GF-D8 (cell line): ENCODE data around the gene ZSWIM3.
A peak's percentile ranks its signal among the peaks of the same experiment; 100 is the strongest.
"Not testable (repeated sequence)": the region's sequence is repeated elsewhere in the genome, so short reads cannot be mapped to it uniquely, and the experiment has no call there.

ENCODE experiments used
- DNase-seq: peaks from one replicate; lab custom pipeline; 2025; lab: John Stamatoyannopoulos, UW

ZSWIM3 gene

DNA sequence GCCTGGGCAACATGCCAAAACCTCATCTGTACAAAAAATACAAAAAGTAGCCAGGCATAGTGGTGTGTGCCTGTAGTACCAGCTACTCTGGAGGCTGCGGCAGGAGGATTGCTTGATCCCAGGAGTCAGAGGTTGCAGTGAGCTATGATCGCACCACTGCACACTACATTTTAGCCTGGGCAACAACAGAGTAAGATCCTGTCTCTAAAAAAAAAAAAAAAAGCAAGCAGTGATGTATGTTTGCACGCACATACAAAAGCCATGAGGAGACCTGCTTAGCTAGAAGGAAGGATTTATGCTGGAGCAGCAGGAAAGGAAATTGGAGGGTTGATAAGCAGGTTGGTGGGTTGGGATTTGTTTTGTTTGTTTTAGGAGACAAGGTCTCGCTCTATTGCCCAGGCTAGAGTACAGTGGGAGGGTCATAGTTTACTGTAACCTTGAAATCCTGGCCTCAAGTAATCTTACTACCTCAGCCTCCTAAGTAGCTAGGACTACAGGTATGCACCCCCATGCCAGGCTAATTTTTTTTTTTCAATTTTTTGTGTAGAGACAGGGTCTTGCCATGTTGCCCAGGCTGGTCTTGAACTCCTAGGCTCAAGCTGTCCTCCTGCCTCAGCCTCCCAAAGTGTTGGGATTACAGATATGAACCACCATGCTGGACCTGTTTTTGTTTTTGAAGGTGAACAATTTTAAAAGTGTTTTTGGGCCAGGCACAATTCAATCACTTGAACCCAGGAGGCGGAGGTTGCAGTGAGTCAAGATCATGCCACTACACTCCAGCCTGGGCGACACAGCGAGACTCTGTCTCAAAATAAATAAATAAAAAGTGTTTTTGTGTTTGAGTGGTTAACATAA, 4.0 kb downstream of the ZSWIM3 start:
- no peak for DNase-seq

DNA sequence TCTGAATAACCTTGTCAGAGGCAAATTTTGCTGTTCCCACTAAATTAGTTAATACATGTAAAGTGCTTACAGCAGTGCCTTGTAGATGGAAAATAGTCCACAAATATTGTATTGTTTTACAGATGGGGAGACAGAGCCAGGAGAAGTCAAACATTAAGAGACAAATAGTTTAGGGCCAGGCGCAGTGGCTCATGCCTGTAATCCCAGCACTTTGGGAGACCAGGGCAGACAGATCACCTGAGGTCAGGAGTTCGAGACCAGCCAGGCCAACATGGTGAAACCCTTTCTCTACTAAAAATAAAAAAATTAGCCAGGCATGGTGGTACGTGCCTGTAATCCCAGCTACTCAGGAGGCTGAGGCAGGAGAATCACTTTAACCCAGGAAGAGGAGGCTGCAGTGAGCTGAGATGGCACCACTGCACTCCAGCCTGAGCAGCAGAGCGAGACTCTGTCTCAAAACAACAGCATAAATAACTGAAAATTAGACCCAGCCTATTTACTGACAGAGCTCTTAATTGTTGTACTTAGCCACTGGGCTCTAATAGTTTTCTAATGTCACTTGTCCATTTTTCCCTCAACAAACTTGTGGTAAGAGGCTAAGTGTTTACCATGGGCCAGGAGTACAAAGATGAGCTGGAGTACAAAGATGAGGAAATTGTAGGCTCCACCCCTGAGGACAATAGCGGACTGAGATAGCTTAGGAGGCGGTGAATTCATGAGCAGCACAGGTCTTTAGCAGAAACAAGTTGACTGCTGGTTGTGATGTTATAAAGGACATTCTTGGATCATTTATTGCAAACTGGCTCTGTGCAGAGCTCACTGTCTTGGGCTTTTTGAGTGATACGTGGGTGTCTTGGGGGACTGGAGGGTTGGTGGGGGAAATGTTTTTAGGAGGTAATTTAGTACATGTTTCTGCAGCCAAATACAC, 6.4 kb downstream of the ZSWIM3 start:
- no peak for DNase-seq

DNA sequence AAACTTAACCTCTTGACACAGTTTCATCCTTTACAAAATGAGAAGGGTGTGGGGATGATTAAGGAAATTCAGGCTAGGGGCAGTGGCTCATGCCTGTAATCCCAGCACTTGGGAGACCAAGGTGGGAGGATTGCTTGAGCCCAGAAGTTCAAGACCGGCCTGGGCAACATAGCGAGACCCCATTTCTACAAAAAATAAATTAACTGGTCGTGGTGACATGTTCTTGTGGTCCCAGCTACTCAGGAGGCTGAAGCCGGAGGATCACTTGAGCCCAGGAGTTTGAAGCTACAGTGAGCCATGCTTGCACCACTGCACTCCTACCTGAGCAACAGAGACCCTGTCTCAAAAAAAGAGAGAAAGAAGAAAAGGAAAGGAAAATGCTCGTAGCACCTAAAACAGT, 9.0 kb downstream of the ZSWIM3 start:
- no peak for DNase-seq

DNA sequence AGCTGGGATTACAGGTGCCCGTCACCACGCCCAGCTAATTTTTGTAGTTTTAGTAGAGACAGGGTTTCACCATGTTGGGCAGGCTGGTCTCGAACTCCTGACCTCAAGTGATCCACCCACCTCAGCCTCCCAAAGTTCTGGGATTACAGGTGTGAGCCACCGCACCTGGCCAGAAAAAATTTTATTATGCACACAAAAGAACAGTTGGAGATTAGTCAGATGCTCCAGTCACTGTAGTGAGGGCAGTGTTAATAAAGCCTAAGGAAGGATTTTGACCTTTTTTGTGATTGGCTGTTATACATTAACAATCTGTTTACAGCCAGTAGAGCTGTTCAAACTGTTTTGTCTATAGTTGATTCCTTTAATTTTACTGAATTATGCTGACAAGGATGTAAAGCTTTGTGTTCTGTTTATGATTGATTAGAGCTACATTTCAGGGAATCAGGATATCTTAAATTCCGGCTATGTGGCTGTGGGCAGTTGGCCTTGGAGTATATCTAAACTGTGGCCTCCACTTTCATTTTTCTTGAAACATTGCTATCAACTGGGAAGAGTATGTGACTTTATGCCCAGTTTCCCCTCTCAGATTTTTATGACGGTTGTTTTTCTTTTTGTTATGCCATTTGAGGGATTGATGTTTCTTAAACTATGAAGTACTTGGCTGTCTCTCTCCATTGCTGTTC, 9.9 kb downstream of the ZSWIM3 start:
- DNase-seq: no peak

DNA sequence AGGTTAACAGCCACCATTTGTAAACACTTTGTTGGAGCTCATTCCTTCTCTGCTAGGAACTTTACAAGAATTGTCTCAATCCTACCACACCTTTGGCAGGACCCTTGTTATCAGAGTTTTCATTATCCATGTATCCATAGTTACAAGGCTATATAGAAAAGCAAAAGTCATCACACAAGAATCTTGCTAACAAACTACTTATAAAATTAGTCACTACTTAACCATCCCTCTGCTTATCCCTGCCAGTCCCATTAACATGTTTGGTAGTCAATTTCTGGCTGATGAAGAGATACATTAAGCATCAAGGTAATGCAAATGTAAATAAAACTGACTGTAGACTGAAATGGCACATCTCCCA, 10.4 kb downstream of the ZSWIM3 start:
- no peak for DNase-seq

DNA sequence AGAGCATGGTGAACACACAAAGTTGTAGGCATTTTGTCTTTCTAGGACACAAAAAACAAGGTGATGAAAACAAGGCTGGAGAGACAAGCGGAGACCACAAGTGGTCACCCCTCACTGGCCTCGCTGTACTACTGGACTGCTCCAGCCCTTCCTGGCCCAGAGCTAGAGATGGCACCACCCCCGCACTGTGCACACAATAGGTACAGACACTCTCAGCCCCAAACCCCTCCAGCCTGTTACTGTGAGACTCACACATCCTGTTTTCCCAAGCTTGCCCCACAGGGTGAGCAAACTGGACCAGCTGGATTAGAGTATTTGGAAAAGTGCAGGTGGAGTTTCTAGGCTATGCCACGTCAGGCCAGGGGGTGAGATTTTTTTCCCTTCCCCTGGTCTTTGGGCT, 15.2 kb downstream of the ZSWIM3 start:
- DNase-seq: no peak

DNA sequence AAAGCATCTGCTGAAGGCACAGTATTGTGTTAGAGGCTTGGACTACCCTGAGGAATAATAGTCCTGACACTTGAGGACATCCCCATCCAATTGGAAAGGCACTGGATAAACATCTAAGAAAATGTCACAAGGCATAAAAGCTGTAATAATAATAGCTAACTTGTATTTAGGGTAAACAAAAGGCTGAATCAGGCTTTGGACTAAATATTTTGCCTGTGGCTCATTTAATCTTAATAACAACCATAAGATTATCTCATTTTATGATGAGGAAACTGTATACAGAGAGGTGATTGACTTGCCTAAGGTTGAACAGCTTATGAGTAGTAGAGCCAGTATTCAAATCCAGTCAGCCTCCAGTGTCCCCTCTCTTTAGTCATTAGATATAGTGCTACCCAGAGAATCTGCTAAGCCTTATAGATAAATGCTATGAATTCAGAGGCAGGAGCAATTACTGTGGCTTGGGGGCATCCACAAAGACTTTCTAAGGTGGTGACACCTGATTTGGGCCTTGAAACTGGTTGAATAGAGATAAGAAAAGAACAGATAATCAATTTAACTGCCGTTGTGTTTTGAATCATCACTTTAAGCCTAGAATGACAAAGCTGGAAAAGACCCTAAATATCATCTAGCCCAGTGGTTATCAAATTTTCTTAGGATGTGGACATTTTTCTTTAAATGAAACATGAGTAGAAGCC, 16.1 kb downstream of the ZSWIM3 start:
- DNase-seq: no peak

DNA sequence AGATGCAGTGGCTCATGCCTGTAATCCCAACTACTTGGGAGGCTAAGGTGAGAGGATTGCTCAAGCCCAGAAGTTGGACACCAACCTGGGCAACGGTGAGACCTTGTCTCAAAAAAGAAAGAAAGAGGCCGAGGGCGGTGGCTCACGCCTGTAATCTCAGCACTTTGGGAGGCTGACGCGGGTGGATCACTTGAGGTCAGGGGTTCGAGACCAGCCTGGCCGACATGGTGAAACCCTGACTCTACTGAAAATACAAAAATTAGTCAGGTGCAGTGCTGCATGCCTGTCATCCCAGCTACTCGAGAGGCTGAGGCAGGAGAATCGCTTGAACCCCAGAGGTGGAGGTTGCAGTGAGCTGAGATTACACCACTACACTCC, 16.7 kb downstream of the ZSWIM3 start:
- not testable (repeated sequence) for DNase-seq

DNA sequence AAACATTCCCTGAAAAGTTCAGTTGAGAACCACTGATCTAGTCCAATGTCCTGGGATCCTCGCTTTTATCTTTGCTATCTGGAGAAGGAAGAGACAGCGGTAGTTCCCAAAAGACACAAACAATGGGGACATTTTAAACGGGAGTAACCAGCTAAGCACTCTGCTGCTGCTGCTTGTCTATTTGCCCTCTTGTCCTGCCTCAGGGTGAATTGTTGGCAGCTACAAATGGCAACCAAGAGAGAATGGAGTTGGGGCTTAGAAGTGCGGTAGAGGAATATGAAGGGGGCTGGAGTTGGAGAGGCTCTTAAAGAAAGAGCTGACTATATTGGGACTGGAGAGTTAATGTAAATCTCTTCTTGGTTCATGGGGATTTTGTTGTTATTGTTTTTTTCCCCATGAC, 17.2 kb downstream of the ZSWIM3 start:
- no peak for DNase-seq

DNA sequence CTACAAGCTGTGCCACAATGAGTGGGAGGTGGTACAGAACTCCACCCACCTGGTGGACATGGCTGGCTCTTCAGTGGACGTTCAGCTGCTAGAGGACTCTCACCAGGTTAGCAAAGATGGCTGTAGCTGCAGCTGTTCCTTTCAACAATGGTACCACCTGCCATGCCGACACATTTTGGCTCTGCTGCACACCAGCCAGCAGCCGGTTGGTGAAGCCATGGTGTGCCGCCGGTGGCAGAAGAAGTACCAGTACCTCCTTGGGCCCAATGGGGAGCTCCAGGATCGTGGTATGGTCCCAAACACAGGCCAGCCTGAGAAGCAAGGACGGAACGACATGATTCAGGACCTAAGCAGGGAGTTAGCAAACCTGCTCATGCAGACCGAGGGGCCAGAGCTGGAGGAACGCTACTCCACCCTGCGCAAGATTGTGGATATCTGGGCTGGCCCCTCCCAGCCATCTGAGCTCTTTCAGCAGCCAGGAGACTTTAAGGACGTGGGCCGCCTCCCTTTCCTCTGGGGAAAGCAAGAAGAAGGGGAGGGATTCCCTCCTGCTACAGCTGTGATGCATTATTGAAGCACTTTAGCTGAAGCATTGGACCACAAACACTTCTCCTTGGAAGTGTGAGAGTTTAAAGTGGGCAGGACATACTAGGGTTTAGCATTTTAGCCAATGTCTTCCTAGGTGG, 20.8 kb downstream of the ZSWIM3 start:
- no peak for DNase-seq

DNA sequence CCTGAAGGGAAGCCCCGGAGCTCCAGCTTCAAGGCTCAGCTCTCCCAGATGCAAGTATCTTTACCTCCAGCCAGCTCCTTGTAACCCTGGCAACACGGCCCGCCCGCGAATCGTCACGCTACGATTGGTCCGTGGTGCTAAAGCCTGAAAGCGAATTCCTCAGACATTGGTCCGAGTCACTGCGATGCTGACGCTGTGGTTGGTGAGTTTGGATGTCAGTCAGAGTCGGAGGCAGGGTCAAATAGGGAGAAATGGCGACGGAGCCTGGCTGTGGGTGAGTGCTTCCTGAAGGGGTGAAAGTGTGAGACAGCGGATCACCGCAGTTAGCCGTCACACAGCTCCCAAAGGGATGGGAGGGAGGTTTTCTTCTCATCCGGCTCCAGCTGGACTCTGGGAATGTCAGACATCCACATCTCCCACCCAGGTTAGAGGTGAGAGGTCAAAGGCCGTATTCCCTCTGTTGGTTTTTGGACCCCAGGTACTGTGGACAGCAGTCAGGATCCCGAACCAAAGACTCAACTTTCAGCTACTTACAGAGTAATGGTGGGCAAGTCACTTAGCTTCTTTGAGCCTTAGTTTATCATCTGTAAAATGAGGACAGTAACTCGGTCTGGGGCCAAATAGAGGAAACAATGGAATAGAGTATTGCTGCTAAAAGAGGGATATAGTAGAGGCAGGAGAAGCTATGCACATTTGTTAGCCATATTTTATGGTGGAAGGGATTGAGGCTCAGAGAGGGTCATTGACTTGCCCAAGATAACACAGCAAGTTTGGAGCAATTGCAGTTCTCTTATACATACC, 23.8 kb downstream of the ZSWIM3 start, which contains the start of gene ZSWIM1:
ZSWIM1 (plus strand) TSS at position 240 of the 801 bp plus-strand sequence. CDS start 1,366 bp downstream, outside the sequence.
- DNase-seq: peak; percentile 92

DNA sequence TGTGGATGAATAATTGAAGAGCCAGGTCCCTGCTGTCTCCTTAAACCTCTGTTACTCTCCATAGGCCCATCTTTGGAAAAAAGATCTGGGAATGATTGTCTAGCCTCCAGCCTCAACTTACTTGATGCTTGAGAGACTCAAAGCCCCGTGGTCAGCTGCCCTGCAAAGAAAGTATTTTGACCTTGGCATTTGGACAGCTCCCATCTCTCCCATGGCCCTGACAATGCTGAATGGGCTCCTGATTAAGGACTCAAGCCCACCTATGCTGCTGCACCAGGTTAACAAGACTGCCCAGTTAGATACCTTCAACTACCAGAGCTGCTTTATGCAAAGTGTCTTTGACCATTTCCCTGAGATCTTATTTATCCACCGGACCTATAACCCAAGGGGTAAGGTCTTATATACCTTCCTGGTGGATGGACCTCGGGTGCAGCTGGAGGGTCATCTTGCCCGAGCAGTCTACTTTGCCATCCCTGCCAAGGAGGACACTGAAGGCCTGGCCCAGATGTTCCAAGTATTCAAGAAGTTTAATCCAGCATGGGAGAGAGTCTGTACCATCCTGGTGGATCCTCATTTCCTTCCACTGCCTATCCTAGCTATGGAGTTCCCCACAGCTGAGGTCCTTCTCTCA, 25.2 kb downstream of the ZSWIM3 start:
- no peak for DNase-seq

DNA sequence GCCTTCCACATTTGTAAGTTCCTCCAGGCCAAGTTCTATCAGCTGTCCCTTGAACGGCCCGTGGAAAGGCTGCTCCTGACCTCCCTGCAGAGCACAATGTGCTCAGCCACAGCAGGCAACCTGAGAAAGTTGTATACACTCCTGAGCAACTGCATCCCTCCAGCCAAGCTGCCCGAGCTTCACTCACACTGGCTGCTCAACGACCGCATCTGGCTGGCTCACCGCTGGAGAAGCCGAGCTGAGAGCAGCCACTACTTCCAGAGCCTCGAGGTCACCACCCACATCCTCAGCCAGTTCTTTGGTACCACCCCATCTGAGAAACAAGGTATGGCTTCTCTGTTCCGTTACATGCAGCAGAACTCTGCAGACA, 25.7 kb downstream of the ZSWIM3 start:
- no peak for DNase-seq

DNA sequence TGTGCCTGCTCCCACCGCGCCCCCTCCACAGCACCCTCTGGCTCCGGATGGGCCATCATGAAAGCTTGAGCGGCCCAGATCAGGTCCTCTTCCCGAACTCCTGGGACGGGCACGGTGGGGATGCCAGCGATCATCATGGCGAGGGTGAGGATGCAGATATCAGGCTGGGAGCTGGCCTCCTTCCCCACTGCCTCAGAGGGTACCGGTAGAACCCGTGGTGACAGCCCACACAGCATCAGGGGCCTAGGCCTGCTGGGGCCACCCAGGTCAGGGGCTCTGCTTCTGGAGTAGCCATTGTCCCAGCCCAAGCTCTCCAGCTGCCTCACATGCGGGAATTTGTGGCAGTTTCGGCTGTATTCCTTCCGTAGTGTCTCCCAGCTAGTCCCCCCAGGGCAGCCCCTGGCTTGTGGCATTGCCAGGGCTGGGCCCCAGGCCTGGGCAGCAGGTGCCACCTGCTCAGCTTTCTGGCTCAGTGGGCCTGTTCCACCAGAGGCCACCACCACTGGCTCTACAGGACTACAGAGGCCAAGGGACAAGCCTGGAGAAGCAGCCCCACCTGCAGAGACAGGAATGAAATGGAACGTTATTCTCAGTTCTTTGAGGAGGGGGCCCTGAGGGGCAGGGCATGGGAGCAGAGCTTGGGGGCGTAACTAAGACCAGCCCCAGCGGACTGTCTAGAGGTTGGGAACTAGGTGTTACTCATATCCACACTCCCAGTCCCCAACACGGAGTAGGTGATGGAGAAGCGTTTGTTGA, 29.4 kb downstream of the ZSWIM3 start:
- DNase-seq: no peak

DNA sequence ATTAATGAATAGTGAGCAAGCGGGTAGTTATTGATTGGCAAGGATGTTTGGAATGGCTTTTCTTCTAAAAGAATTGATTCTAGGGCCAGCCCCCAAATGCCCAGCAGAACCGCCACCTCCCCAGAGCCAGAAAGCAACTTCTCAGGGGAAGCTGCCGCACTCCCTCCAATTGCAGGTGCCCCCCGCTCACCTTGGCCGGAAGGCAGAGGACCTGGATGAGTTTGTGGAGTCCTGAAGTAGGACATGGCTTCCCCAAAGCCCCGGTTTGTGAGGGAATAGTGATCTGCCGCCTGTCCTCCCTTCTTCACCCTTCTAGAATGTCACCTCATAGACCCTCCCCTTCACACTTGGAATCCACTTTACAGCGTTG, 29.9 kb downstream of the ZSWIM3 start, which contains the start of gene SPATA25:
SPATA25 (minus strand) TSS at position 277 of the 370 bp plus-strand sequence; CDS start at position 245, 32 bp downstream.
- DNase-seq: no peak

DNA sequence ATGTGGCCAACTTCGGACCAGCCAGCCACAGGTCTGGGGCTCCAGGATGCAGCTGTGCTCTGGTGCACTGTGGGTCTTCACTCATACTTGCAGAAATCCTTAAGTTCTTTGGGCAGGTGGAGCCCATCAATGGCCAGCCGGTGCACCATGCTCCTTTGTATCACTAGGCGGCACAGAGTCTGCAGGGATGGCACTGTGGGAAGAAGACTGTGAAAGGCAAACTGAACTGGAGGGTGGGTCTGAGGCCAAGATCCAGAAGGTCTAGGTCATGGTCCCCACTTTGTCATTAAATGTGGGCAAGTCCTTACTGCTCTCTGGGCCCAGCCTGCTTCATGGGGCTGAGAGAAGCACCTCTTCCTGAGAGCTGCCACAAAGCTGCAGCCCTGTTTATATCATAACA, 31.3 kb downstream of the ZSWIM3 start:
- DNase-seq: no peak

DNA sequence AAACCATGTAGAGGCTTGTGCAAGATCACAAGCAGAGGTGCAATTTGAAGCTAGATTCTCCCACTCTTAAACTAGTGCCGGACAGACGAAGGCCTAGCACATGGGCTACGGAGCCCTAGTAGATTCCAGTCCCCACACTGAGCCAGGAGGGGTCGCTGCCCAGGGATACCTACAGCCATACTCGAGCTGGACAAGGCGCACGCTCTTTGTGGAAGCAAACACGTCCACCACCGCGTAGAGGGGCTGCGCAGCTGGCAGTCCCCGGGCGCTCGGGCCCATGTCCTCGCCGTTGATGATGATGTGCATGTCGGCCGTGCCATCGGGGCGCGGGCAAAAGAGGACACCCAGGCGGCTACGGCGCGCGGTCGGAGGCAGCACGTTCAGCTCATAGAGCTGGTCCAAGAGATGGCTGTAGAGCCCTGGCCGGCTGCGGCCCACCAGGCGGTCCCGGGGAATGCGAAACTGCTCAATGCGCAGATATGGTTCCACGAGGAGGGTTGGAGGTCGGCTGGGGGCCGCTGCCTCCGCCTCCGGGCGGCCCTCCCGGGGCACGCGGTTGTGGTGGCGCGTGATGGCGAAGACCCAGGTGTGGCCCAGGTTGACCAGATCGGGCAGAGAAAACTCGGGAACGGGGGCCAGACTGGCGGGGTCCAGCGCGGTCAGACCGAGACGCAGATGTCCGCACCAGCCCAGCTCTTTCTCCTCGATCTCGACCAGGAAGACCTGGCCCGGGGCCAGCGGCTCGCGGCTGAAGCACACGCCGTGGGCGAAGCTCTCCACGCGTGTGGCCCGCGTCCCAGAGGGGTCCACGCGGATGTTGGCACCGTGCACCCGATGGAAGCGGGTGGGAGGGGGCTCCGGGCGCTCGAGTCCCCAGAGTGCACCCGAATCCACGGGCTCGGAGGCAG, 32.9 kb downstream of the ZSWIM3 start:
- peak; percentile 67 for DNase-seq
